Stimulated activated CD8-positive, alpha-beta memory T cell treated with anti-CD3 and anti-CD28 coated beads, Interleukin-12 subunit alpha, Interleukin-12 subunit beta, amount 100 ng/mL, for 24 hours (primary cell): ENCODE measurements around the gene INHBB.
"Not testable (repeated sequence)": the region's sequence is repeated elsewhere in the genome, so short reads cannot be mapped to it uniquely, and the experiment has no call there.

Source experiments
- DNase-seq: peaks from one replicate; pipeline ENCODE4 v3.0.0-alpha.2; 2020; ENCODE audit errors: extremely low read depth

INHBB gene

DNA sequence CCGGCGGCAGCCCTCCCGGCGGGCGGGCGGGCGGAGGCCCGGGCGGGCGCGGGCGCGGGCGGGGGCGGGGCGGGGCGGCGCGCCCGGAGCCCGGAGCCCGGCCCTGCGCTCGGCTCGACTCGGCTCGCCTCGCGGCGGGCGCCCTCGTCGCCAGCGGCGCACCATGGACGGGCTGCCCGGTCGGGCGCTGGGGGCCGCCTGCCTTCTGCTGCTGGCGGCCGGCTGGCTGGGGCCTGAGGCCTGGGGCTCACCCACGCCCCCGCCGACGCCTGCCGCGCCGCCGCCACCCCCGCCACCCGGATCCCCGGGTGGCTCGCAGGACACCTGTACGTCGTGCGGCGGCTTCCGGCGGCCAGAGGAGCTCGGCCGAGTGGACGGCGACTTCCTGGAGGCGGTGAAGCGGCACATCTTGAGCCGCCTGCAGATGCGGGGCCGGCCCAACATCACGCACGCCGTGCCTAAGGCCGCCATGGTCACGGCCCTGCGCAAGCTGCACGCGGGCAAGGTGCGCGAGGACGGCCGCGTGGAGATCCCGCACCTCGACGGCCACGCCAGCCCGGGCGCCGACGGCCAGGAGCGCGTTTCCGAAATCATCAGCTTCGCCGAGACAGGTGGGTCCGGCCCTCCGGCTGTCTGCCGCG, at the start of gene INHBB:
INHBB (plus strand) TSS at position 111 of the 641 bp plus-strand sequence; CDS start at position 164, 53 bp downstream.
- DNase-seq = no peak

GRCh38 chr2:120298173-120298835, 47.6 kb upstream of the INHBB start:
- no peak for DNase-seq

- no peak for DNase-seq
Observed at GRCh38 chr2:120299004-120299403, 46.9 kb upstream of the INHBB start.

GRCh38 chr2:120299561-120299960, 46.4 kb upstream of the INHBB start:
- no peak for DNase-seq

- no peak for DNase-seq
Observed at GRCh38 chr2:120300385-120300784, 45.6 kb upstream of the INHBB start.

DNA sequence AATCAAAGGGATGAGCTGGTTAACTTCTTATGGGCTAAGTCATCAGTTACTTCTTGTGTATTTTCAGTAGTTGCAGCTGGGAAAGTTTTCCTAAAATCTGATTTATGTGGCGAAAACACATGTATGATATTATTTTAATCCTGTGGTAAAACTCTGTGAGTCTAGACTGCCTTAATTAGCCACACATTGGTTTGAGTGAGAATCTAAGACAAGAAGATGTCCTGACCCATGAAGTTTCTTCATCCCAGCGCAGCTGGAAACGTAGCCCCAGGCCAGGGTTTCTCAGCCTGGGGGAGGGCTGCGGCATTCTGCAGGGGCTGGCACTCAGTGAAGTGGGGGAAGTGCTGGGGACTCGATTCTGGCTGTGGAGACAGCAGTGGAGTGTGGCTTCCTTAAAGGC, 44.7 kb upstream of the INHBB start:
- DNase-seq = no peak

DNA sequence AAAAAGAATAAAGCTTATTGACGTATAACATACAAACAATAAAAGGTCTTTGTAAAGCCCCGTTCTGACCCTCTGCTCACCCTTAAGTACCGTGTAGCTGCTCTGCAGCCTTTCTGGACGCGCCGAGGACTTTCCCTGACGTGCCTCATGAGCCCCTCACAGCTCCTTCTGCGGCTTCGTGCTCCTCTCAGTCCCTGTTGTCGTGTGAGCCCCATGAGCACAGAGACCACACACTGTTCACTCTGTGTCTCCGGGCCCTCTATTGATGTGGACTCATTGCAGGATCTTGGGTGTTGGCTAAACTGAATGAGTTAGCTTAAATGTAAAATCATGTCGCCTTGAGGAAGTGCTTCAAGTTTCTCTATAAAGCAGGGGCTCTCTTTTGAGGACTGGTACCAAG, 43.6 kb upstream of the INHBB start:
- DNase-seq = no peak

DNA sequence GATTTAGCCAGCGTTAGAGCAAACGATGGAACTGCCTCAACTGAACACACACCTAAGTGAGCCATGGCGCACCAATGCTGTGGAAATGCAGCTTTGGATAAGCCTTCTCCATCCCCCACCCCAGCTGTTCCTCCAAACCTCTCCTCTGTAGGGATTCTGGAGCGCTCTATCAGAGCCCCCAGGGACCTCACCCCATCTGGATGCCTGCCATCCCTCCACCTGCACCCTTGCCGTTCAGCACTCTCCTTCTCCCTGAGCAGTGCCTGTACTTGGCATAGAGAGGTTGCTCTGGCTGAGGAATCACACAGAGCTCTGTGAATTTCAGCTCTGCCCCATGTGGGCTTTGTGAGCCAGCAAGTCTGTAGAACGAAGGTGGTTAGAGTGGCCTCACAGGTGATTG, 42.8 kb upstream of the INHBB start:
- no peak for DNase-seq

- no peak for DNase-seq
Observed at GRCh38 chr2:120305296-120305695, 40.6 kb upstream of the INHBB start.

DNA sequence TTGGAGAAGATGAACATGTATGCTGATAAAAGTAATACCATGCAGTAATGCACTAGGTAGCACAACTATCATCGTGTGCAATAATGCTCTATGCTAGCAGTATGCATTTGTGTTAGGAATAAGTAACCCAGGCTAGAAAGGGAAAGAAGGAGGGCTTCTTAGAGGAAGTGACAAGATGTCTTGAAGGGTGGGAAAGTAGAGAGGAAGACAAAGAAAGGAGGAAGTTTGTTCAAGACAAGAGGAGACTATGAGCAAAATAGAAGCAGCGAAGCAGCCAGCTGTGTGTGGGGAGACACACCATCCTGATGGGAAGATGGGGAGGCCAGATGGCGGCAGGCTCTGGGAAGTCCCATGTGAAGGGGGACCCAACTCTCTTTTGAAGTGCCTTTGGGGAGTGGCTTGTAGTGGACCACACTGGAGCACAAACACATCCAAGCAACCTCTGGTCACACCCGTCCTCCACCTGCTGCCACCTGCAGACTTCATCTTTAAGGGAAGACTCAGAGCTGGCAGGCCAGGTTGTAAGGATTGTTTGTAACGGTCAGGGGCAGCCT, 39.9 kb upstream of the INHBB start:
- no peak for DNase-seq

DNA sequence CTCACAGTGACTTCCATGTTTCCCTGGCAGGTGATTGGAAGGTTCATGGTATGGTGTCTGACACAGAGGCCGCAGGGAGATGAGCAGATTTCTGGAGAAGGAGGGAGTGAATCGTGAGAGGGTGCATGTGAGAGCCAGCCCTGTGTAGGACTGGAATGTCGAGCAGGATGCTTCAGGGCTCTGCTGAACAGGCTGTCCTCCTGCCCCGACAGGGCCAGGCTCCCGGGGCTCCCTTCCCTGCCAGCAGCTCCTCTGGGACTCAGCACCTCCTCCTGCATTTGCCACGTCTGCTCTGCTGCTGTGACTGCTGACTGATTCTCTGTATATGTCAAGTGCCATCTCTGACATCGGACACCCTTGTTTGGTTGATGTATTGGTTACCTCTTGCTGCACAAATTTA, 38.5 kb upstream of the INHBB start:
- DNase-seq = no peak

GRCh38 chr2:120308038-120308910, 37.7 kb upstream of the INHBB start:
- DNase-seq = no peak

DNA sequence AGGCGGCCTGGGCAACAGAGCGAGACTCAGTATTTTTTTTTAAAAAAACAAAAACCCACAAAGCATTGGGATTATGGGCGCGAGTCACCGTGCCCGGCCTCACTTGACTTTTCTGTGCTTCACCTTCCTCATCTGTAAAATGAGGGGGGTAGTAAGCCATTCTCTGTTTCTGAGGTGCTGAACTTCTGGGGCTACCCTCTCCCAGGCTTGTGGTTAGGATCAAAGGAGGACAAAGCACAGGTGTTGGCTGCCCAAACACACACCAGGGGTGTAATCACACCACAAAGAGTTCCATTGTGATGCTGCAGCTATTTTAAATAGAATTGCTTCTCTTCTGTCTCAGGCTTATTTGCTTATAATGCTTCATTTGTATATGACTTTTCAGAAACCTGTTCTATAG, 35.8 kb upstream of the INHBB start:
- DNase-seq = no peak

- DNase-seq = not testable (repeated sequence)
Observed at GRCh38 chr2:120310841-120311240, 35.1 kb upstream of the INHBB start.

- no peak for DNase-seq
Observed at GRCh38 chr2:120312076-120312475, 33.9 kb upstream of the INHBB start.

DNA sequence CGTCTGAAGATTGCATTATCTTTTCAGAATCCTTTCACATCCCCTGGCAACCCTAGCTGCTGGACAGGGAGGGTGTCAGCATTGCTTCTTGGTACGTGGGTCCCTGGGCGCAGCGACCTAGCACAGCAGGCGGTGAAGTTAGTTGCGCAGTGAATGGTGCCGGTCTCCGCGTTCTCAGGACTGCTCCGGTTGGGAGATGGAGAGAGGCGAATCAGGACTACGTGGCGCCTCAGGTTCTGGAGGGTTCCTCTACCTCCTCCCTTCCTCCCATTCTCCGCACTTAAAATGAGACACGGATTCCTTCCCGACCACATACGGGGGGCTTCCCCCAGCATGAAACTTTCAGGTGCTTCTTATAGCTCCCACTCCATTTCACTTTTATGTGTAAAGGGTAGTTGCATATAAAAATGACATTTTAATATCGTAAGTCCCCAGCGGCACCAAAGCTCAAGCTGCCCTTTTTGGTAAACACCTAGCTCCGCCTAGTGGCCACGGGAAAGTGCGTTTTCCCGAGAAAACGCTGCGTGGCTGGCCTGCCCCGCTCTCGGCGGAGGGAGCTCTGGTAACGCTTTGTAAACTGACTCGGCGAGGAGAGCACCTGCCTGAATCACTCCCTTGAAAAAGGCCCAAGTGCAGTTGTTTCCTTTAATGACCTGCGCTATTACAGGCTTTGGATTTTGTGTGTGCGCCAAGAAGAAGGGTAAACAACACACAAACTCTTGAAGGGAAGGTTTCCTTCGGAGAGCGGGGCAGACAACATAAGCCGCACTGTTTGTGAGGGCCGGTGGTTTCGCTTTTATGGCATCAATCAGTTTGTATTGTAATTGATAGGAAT, 32.9 kb upstream of the INHBB start:
- peak; percentile 40 for DNase-seq

- DNase-seq = no peak
Observed at GRCh38 chr2:120313695-120314615, 32.0 kb upstream of the INHBB start.

DNA sequence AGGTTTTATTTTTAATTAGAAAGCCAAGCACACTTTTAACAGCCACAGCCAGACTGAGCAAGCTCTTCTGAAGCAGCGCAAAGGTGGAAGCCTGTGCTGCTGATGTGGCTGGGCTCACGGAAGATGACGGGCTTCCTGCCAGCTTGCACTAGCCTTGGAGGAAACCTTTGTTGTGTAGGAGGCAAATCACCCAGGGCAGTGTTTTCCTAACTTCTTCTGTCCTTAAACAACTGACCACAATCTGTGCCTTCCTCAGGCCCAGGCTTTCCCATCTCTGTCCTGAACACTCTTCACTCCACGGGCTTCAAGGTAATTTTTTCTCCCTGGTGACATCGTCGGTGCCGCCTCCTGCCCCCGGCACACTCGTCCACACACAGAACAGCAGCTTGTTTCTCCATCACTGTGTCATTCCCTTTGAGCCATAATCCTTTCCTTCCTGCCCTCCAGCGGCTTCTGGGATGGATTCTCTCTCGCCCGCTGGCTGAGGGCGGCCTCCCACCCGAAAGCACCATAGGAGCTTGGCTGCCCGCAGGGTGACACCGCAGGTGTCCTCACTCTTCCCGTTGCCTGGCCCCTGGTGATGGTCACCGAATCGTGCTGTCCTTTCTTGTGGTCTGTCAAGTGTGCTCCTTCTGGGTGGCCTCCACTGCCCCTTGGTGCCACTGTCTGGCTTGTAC, 31.1 kb upstream of the INHBB start:
- no peak for DNase-seq

DNA sequence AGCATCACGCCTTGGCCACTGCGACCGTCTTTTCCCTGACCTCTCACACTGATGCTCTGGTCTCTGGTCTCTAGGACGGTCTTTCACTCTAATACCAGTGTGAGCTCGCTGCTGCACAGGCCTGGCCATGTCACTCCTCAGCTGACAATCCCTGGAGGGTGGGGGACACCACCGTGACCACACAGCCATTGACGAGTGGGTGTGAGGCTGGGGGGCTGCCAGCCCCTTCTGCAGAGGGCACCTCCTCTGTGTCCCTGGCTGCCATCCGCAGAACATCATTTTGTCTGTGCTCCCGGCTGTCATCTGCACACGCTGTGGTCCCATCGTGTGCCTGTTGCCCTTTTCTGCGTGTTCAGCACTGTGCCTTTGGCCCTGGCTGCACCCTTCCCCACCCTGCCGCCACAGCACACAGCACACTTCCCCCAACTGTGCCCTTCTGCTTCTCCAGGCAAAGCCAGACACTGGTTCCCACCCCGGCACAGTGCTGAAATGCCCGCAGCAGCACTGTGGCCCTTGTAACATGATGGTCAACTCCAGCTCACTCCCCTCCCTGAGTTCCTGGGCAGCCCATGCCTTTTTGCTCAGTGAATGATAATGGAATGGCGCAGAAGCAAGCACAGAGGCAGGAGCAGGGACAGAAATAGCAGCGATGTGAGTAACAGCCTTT, 30.4 kb upstream of the INHBB start:
- no peak for DNase-seq
